ENCODE measurements around the gene CACNA1G.

CACNA1G gene

GRCh38 chr17:50534222-50534978 lies 26.1 kb upstream of the CACNA1G start:
- DNase-seq, result peak; percentile 23

GRCh38 chr17:50534979-50535326 lies 25.6 kb upstream of the CACNA1G start:
- DNase-seq, result no peak

GRCh38 chr17:50535407-50535806 lies 25.1 kb upstream of the CACNA1G start:
- DNase-seq, result no peak

- no peak for DNase-seq
Observed at GRCh38 chr17:50536683-50537646, 23.6 kb upstream of the CACNA1G start.

- no peak for DNase-seq
Observed at GRCh38 chr17:50537721-50538548, 22.6 kb upstream of the CACNA1G start.

GRCh38 chr17:50538549-50539410 lies 21.7 kb upstream of the CACNA1G start:
- no peak for DNase-seq

GRCh38 chr17:50539762-50540559 lies 20.6 kb upstream of the CACNA1G start:
- no peak for DNase-seq

GRCh38 chr17:50540560-50541401 lies 19.7 kb upstream of the CACNA1G start:
- DNase-seq, result no peak

- DNase-seq, result no peak
Observed at GRCh38 chr17:50541402-50541715, 19.2 kb upstream of the CACNA1G start.

- DNase-seq, result peak; percentile 74
Observed at GRCh38 chr17:50541716-50542688, 18.5 kb upstream of the CACNA1G start.

GRCh38 chr17:50542795-50543774 lies 17.4 kb upstream of the CACNA1G start:
- DNase-seq, result no peak

- DNase-seq, result no peak
Observed at GRCh38 chr17:50544516-50544915, 16.0 kb upstream of the CACNA1G start.

- DNase-seq, result no peak
Observed at GRCh38 chr17:50545311-50545710, 15.2 kb upstream of the CACNA1G start.

- DNase-seq, result no peak
Observed at GRCh38 chr17:50546701-50547034, 13.8 kb upstream of the CACNA1G start.

- DNase-seq, result peak; percentile 89
Observed at GRCh38 chr17:50547035-50547735, 13.3 kb upstream of the CACNA1G start, which contains the start of gene SPATA20. Gene SPATA20 (plus strand): TSS chr17:50547174. CDS start chr17:50547209, 35 bp downstream.

- no peak for DNase-seq
Observed at GRCh38 chr17:50547736-50548083, 12.8 kb upstream of the CACNA1G start.

GRCh38 chr17:50548831-50549230 lies 11.7 kb upstream of the CACNA1G start:
- DNase-seq, result no peak

Measured in fibroblast of upper back skin (primary cell).